GM23338 (cell line): ENCODE measurements around the gene SLC23A3. TPM values are rescaled to one million over a fixed set of nuclear protein-coding genes. Genes with fewer than 3 reads are reported as not detected.

Experiments
- ATAC-seq: fragments of 200-7000 bp; cut with Tn5 transposase; 3 replicates; pipeline ENCODE4 v1.9.1; 2020
- DNase-seq: peaks from one replicate; pipeline ENCODE4 v3.0.0-alpha.2; 2015; ENCODE audit warnings: low spot score
- H2AFZ ChIP-seq: fragments of 200-600 bp; sonication (generic); 2 replicates; pipeline ENCODE4 v1.8.0; 2016; ENCODE audit warnings: antibody characterized with exemption, mild to moderate bottlenecking, moderate library complexity
- H3F3A ChIP-seq: fragments of 200-600 bp; sonication (generic); replicated peaks from 2 replicates; pipeline ENCODE4 v1.8.0; 2017; ENCODE audit warnings: antibody characterized with exemption, mixed run types, low read depth
- H3K27ac ChIP-seq: fragments of 200-600 bp; sonication (generic); 2 replicates; pipeline ENCODE4 v1.6.1; 2016; ENCODE audit warnings: low read depth
- H3K27me3 ChIP-seq: fragments of 200-600 bp; sonication (generic); 2 replicates; pipeline ENCODE4 v1.8.0; 2016; ENCODE audit warnings: mild to moderate bottlenecking, mixed run types, moderate library complexity; ENCODE audit not compliant: insufficient read depth
- H3K36me3 ChIP-seq: fragments of 200-600 bp; sonication (generic); 2 replicates; pipeline ENCODE4 v1.8.0; 2016; ENCODE audit warnings: mild to moderate bottlenecking; ENCODE audit not compliant: insufficient read depth
- H3K4me1 ChIP-seq: fragments of 200-600 bp; sonication (generic); 2 replicates; pipeline ENCODE4 v1.8.0; 2016; ENCODE audit warnings: mild to moderate bottlenecking, moderate library complexity; ENCODE audit not compliant: insufficient read depth
- H3K4me2 ChIP-seq: fragments of 200-600 bp; sonication (generic); 2 replicates; pipeline ENCODE4 v1.7.1; 2017; ENCODE audit warnings: mixed run types
- H3K4me3 ChIP-seq: fragments of 200-600 bp; sonication (generic); 2 replicates; pipeline ENCODE4 v1.6.1; 2016; ENCODE audit warnings: mixed run types
- H3K79me2 ChIP-seq: fragments of 200-600 bp; sonication (generic); replicated peaks from 2 replicates; pipeline ENCODE4 v1.8.0; 2017; ENCODE audit warnings: mild to moderate bottlenecking; ENCODE audit not compliant: insufficient read depth
- H3K9me2 ChIP-seq: fragments of 200-600 bp; sonication (generic); 2 replicates; pipeline ENCODE4 v1.8.0; 2017; ENCODE audit not compliant: insufficient read depth
- H4K20me1 ChIP-seq: fragments of 200-600 bp; sonication (generic); replicated peaks from 2 replicates; pipeline ENCODE4 v1.8.0; 2017; ENCODE audit warnings: mild to moderate bottlenecking; ENCODE audit not compliant: insufficient read depth
- H3K27ac Mint-ChIP-seq: 2 replicates; pipeline ENCODE4 v1.8.0; 2020; ENCODE audit warnings: inconsistent platforms, mild to moderate bottlenecking, moderate library complexity, mixed read lengths
- H3K27me3 Mint-ChIP-seq: 3 replicates; pipeline ENCODE4 v1.8.0; 2022; ENCODE audit warnings: low read depth, mild to moderate bottlenecking, moderate library complexity, mixed read lengths, inconsistent platforms; ENCODE audit not compliant: insufficient read depth, poor library complexity
- H3K36me3 Mint-ChIP-seq: 3 replicates; pipeline ENCODE4 v1.8.0; 2021; ENCODE audit warnings: low read depth, mild to moderate bottlenecking, inconsistent platforms, moderate library complexity, mixed read lengths
- H3K4me1 Mint-ChIP-seq: 3 replicates; pipeline ENCODE4 v1.8.0; 2020; ENCODE audit warnings: mild to moderate bottlenecking, inconsistent platforms, mixed read lengths
- H3K4me3 Mint-ChIP-seq: 3 replicates; pipeline ENCODE4 v1.8.0; 2021; ENCODE audit warnings: moderate library complexity, mild to moderate bottlenecking, inconsistent platforms, mixed read lengths
- H3K9me3 Mint-ChIP-seq: 3 replicates; pipeline ENCODE4 v1.8.0; 2020; ENCODE audit warnings: moderate library complexity, mild to moderate bottlenecking, inconsistent platforms, mixed read lengths
- CREB1 ChIP-seq: fragments of 250-450 bp; sonication (Bioruptor Pico); IDR thresholded peaks from 2 replicates; pipeline ENCODE4 v1.5.0; 2020; ENCODE audit warnings: low read depth, mild to moderate bottlenecking, moderate library complexity
- CTCF ChIP-seq, 2 experiments: fragments of 200-600 bp in 1 of 2; sonication (generic) in 1 of 2; conservative IDR thresholded peaks; 2 replicates each; pipeline versions ENCODE4 v1.5.1 to v1.6.1; 2016 to 2017; ENCODE audit warnings: antibody characterized with exemption in 2 of 2, low read depth in 2 of 2, mild to moderate bottlenecking in 2 of 2, moderate library complexity in 1 of 2
- ETS1 ChIP-seq: IDR thresholded peaks from 2 replicates; pipeline ENCODE4 v1.6.1; 2016; ENCODE audit warnings: antibody characterized with exemption
- EZH2 ChIP-seq: fragments of 200-600 bp; sonication (generic); IDR thresholded peaks from one replicate; pipeline ENCODE4 v1.8.0; 2017; ENCODE audit warnings: antibody characterized with exemption, mild to moderate bottlenecking, low read depth; ENCODE audit not compliant: unreplicated experiment
- EZH2phosphoT487 ChIP-seq: fragments of 200-600 bp; sonication (generic); IDR thresholded peaks from one replicate; pipeline ENCODE4 v1.8.1; 2018; ENCODE audit warnings: antibody characterized with exemption; ENCODE audit not compliant: unreplicated experiment
- JUNB ChIP-seq: IDR thresholded peaks from one replicate; pipeline ENCODE4 v1.6.1; 2016; ENCODE audit warnings: antibody characterized with exemption; ENCODE audit not compliant: unreplicated experiment
- NANOG ChIP-seq: IDR thresholded peaks from 2 replicates; pipeline ENCODE4 v1.6.1; 2016; ENCODE audit warnings: antibody characterized with exemption, borderline replicate concordance
- POLR2AphosphoS5 ChIP-seq: IDR thresholded peaks from 2 replicates; pipeline ENCODE4 v1.6.1; 2016; ENCODE audit warnings: antibody characterized with exemption, low read depth
- REST ChIP-seq: IDR thresholded peaks from one replicate; pipeline ENCODE4 v1.6.1; 2018; ENCODE audit warnings: antibody characterized with exemption; ENCODE audit not compliant: unreplicated experiment
- STAT1 ChIP-seq: IDR thresholded peaks from one replicate; pipeline ENCODE4 v1.6.1; 2016; ENCODE audit warnings: antibody characterized with exemption; ENCODE audit not compliant: unreplicated experiment
- ZNF114 ChIP-seq: fragments of 250-450 bp; sonication (Bioruptor Pico); IDR thresholded peaks from 2 replicates; pipeline ENCODE4 v1.5.0; 2020; ENCODE audit warnings: mild to moderate bottlenecking, moderate library complexity
- ZNF331 ChIP-seq: fragments of 250-450 bp; sonication (Bioruptor Pico); IDR thresholded peaks from 2 replicates; pipeline ENCODE4 v1.5.0; 2020; ENCODE audit warnings: low read depth, mild to moderate bottlenecking, moderate library complexity
- ZNF462 ChIP-seq: fragments of 250-450 bp; sonication (Bioruptor Pico); IDR thresholded peaks from 2 replicates; pipeline ENCODE4 v1.5.0; 2020; ENCODE audit warnings: mild to moderate bottlenecking, moderate library complexity
- polyA plus RNA-seq: library from polyadenylated mRNA; unstranded; fragments of >200 nt; fragmentation: Nextera tagmentation; extraction: Ambion mirVana; gene quantifications from 2 replicates; pipeline ENCODE4 v1.2.1, GENCODE V29; 2016
- total RNA-seq: library from RNA; depleted of rRNA; stranded (reverse); fragments of >200 nt; shearing (Covaris generic); gene quantifications from 2 replicates; pipeline ENCODE4 v1.2.3, GENCODE V29; 2014

Gene SLC23A3
- total and polyA plus RNA-seq, 2 experiments from 2014 or later = 0.10 to 0.73 TPM

GRCh38 chr2:219214141-219214540 is 44.3 kb upstream of the SLC23A3 start:
- H3K27me3 ChIP-seq = no peaks in the 10 kb centered on the region
- H3K36me3 ChIP-seq = no peaks in the 10 kb centered on the region; the same call in 1 of the 2 replicates
- H3K9me2 ChIP-seq = no peaks in the 10 kb centered on the region
- peaks cover 16% of the 10 kb centered on the region for H3K27me3 Mint-ChIP-seq
- H3K4me2 ChIP-seq = no peak overlapping the region
- H3K36me3 Mint-ChIP-seq = peaks cover 58% of the 10 kb centered on the region
- H3K27ac ChIP-seq = no peak overlapping the region
- no peak overlapping the region for H3K4me3 ChIP-seq
- no peak overlapping the region for H2AFZ ChIP-seq
- H3F3A ChIP-seq = 0 out of 2 replicates have a peak, but pooled peaks cover under 1% of the 10 kb centered on the region
- H3K9me3 Mint-ChIP-seq = no peaks in the 10 kb centered on the region
- TF ChIP-seq NANOG (no peak), ZNF462 (no peak), ZNF331 (CRISPR knock-in tag) (no peak), STAT1 (no peak), ETS1 (no peak), EZH2phosphoT487 (no peak), POLR2AphosphoS5 (no peak), CTCF (conservative IDR thresholded peaks at IDR 0.05; ENCODE audit: low read depth in 2 of 2) (no peak), REST (no peak), EZH2 (no peak), CREB1 (CRISPR knock-in tag) (no peak), JUNB (no peak), ZNF114 (CRISPR knock-in tag) (no peak)
- no peak overlapping the region; the same call in 2 of the 3 replicates for H3K4me3 Mint-ChIP-seq
- DNase-seq (no peak), ATAC-seq (no peak)
- peaks cover 11% of the 10 kb centered on the region for H3K4me1 ChIP-seq
- no peaks in the 10 kb centered on the region for H3K79me2 ChIP-seq
- no peaks in the 10 kb centered on the region for H4K20me1 ChIP-seq
- no peak overlapping the region for H3K27ac Mint-ChIP-seq
- peaks cover 15% of the 10 kb centered on the region for H3K4me1 Mint-ChIP-seq
